GM18870 (cell line): ENCODE measurements around the gene BAIAP3.

Source experiments
- ATAC-seq: cut with Tn5 transposase; IDR thresholded peaks from one replicate; pipeline ENCODE4 v1.9.1; 2021; ENCODE audit warnings: moderate library complexity; ENCODE audit not compliant: unreplicated experiment

BAIAP3 gene

GRCh38 chr16:1389762-1390161, 56.3 kb downstream of the BAIAP3 start:
- no peak for ATAC-seq

GRCh38 chr16:1390239-1390779, 56.9 kb downstream of the BAIAP3 start:
- ATAC-seq, result no peak

- no peak for ATAC-seq
Measured at GRCh38 chr16:1392826-1393225, 59.4 kb downstream of the BAIAP3 start.

GRCh38 chr16:1393613-1394176, 60.2 kb downstream of the BAIAP3 start:
- ATAC-seq, result no peak

- no peak for ATAC-seq
Measured at GRCh38 chr16:1394367-1394951, 61.0 kb downstream of the BAIAP3 start.

- ATAC-seq, result no peak
Measured at GRCh38 chr16:1395444-1396031, 62.1 kb downstream of the BAIAP3 start.

- ATAC-seq, result no peak
Measured at GRCh38 chr16:1397779-1398178, 64.3 kb downstream of the BAIAP3 start.

- ATAC-seq, result no peak
Measured at GRCh38 chr16:1398351-1398750, 64.9 kb downstream of the BAIAP3 start.
